ENCODE measurements around the gene NDUFS6.
"Not testable (repeated sequence)": the region's sequence is repeated elsewhere in the genome, so short reads cannot be mapped to it uniquely, and the experiment has no call there.

Gene NDUFS6

DNA sequence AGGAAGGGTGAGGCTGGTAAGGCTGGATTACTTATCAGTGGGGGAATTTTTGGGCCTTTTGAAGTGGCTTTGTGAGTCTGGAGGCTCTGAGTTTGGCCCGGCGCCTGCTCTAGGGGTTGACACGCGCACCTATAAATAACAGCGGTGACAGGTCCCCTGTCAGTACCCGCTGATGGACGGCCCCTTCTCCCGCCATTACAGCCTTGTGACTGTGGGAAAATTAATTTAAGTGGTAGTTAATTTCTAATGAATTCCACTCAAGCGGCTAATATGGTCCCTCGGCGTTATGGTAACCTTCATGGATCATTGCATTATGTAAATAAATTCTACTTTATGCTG lies 18.0 kb upstream of the NDUFS6 start:
- DNase-seq (ENCODE audit: low read depth), result no peak

DNA sequence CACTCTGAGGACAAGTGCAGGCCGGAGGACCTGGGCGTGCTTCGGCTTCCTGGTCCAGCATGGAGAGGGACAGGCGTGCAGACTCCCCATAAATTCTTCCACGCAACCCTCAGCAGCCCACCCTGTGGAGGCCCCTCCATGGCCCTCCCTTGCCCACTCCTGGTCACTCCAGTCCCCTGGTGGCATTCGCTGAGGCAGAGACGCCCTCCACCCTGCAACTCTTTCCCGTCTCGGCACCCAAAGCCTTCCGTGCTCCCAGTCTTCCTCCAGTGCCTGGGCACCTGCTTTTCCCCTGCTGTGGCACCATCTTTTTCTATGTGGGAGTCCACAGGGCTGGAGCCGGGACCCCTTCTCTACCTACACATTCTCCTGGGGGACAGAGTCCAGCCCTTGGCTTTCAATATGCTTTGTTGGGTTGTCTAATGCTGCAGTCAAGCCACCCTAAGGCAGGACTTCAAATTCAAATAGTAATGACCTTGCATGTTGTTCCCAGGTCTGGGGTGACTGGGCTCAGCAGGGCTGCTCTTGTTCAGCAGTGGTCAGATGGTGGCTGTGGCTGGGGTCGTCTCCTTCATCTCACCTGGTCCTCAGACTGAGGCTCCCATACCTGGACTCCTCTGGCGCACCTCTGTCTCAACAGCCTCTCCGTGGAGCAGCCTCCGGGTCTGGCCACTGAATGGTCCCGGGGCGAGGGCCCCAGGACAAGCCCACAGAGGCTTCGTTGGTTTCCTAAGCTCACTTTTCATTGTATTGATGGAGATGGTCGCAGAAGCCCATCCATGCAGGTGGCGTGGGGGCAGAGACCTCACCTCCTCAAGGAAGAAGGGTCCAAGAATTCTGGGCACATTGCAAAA lies 16.8 kb upstream of the NDUFS6 start:
- no peak for DNase-seq (ENCODE audit: low read depth)

DNA sequence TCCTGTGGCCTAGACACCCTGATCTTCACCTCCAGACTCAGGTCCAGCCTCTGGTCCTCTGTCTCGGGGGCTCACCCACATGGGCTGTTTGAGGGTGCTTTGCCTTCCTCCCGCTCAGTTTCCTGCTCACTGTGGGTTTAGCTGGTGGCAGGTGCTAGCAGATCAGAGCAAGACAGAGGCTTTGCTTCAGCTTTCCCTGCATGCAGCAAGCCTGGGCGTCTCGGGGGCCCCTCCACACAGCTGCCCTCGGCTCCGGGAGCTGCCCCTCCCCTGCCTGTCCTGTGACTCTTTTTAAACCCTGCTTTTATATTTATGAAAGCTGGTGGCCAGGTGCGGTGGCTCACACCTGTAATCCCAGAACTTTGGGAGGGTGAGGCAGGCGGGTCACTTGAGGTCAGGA lies 16.1 kb upstream of the NDUFS6 start:
- DNase-seq (ENCODE audit: low read depth), result no peak

- DNase-seq (ENCODE audit: low read depth), result no peak
Measured at GRCh38 chr5:1785984-1786383, 15.2 kb upstream of the NDUFS6 start.

DNA sequence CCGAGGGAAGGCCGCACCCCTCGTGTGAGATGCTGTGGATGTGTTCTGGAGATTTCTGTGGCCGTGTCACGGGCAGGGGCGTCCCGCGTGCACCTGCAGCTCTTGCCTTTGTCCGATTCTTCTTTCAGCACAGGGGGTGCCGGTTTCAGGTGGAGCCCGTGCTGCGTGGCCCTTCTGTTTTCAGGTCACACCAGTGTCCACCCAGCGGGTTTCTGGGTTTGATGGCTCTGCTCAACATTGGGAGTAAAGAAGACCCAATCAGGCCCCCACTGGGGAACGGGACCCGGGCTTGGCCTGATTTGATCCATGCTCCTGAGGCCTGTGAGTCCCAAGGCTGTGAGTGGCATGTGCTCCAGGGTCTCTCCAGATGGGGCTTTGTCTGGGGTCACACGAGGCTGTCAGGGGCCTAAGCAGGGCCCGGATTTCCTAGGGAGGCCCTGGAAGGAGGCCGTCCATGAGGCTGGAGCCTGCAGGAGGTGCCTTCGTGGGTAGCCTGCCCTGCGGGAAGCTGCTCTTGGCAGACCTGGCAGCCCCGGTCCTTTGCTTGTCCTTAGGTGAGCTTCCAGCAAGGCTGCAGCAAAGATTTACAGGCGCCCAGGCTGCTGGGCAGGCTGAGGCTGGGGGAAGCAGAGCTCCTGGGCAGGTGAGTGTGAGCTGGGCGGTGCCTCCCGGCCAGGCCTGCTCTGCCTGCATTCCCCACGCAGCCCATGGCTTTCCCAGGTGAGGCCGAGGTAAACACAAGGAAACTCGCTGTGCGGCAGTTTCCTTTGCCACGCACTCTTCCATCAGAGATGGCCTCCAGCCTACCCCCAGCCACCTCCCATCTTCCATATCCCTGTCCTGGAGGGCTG lies 14.4 kb upstream of the NDUFS6 start:
- DNase-seq (ENCODE audit: low read depth), result no peak

GRCh38 chr5:1787472-1788047 lies 13.6 kb upstream of the NDUFS6 start:
- DNase-seq (ENCODE audit: low read depth), result no peak

- no peak for DNase-seq (ENCODE audit: low read depth)
Measured at GRCh38 chr5:1788200-1788599, 13.0 kb upstream of the NDUFS6 start.

DNA sequence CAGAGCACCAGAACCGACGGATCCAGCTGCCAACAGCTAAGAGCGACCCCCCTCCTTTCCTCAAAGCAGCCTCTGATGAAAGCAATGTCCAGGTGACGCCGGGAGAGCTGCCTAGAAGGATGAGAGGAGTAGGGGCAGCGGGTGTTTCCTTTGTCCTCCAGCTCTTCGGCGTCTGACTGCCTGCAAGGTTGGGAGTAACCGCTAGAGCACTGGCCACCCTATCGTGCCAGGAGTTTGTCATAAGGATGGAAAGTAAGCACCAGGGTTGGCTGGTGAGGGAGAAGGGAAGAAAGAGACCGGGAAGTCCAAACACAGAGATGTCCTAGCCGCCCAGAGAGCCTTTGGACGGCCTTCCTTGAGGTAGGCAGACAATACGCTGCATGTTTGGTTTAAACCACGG lies 12.4 kb upstream of the NDUFS6 start:
- DNase-seq (ENCODE audit: low read depth), result no peak

DNA sequence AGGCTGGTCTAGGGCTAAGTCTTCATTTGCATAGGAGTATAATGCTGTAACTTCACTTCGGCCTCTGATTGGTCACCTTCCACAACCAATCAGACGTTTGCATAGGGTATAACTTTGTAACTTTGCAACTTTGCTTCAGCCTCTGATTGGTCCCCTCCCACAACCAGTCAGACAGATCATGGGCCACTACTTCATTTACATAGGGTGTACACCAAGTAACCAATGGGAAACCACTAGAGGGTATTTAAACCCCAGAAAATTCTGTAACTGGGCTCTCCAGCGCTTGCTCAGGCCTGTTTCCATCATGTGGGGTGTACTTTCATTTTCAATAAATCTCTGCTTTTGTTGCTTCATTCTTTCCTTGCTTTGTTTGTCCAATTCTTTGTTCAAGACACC lies 11.8 kb upstream of the NDUFS6 start:
- DNase-seq (ENCODE audit: low read depth), result not testable (repeated sequence)

DNA sequence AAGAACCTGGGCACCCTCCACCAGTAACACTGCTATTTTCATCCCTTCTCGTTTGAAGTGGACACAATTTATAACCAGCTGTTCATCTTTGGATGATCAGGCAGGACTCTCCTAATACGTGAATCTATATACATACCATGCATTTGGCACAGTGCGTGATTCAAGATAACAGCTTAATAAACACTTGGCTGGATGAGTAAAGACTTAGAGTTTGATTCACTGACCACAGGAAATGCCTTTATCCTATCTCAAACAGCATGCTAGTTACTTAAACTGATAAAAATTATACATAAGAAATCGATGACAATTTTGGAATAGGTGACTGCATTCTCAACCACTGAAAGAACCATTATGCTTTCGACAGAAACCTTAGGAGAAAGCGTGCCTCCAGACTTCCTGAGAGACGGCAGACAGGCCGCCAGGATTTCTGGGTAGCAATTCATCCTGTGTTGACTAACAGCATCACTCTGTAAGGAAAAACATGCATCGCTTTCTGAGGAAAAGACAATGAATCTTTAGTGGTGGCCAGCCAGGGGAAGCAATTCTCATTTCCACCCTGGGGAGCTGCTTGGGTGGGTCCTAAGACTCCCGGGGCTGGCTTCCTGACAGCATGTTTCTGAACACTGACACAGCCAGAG lies 11.3 kb upstream of the NDUFS6 start:
- no peak for DNase-seq (ENCODE audit: low read depth)

- DNase-seq (ENCODE audit: low read depth), result no peak
Measured at GRCh38 chr5:1791176-1791575, 10.0 kb upstream of the NDUFS6 start.

- peak; percentile 56 for DNase-seq (ENCODE audit: low read depth)
Measured at GRCh38 chr5:1792842-1793266, 8.4 kb upstream of the NDUFS6 start.

GRCh38 chr5:1793301-1793740 lies 7.9 kb upstream of the NDUFS6 start:
- no peak for DNase-seq (ENCODE audit: low read depth)

GRCh38 chr5:1793966-1794900 lies 7.0 kb upstream of the NDUFS6 start:
- DNase-seq (ENCODE audit: low read depth), result no peak

GRCh38 chr5:1794901-1795290 lies 6.3 kb upstream of the NDUFS6 start:
- no peak for DNase-seq (ENCODE audit: low read depth)

- no peak for DNase-seq (ENCODE audit: low read depth)
Measured at GRCh38 chr5:1795506-1795905, 5.7 kb upstream of the NDUFS6 start.

GRCh38 chr5:1795931-1796330 lies 5.3 kb upstream of the NDUFS6 start:
- no peak for DNase-seq (ENCODE audit: low read depth)

GRCh38 chr5:1796371-1797102 lies 4.7 kb upstream of the NDUFS6 start:
- DNase-seq (ENCODE audit: low read depth), result no peak

- no peak for DNase-seq (ENCODE audit: low read depth)
Measured at GRCh38 chr5:1797103-1797800, 4.0 kb upstream of the NDUFS6 start.

- DNase-seq (ENCODE audit: low read depth), result no peak
Measured at GRCh38 chr5:1797855-1798254, 3.4 kb upstream of the NDUFS6 start.

All from stimulated activated CD8-positive, alpha-beta memory T cell treated with anti-CD3 and anti-CD28 coated beads, Interleukin-12 subunit alpha, Interleukin-12 subunit beta, amount 100 ng/mL, for 4 hours (primary cell).